Tibial artery (tissue), 4 donors: ENCODE data around the gene RHBDD1.

Source experiments
- DNase-seq, 2 donors: peaks; one replicate each; pipeline ENCODE4 v3.0.0-alpha.2; 2019
- H3K27ac ChIP-seq, 2 donors: fragments of 200-600 bp; sonication (generic) in 1 of 2; 1 replicate in 1 of 2; 2 replicates in 1 of 2; pipeline ENCODE4 v1.5.1; 2018 to 2019; ENCODE audit warnings: mild to moderate bottlenecking in 1 of 2
- H3K27me3 ChIP-seq, 2 donors: fragments of 200-600 bp; sonication (generic) in 1 of 2; one replicate each; pipeline versions ENCODE4 v1.5.1 to v1.6.0; 2016 to 2019
- H3K36me3 ChIP-seq, 3 donors: fragments of 200-600 bp; sonication (generic) in 2 of 3; one replicate each; pipeline ENCODE4 v1.5.1; 2016 to 2019; ENCODE audit warnings: mild to moderate bottlenecking in 2 of 3
- H3K4me1 ChIP-seq, 4 donors: fragments of 200-600 bp; sonication (generic) in 2 of 4; 1 replicate in 3 of 4; 2 replicates in 1 of 4; pipeline ENCODE4 v1.5.1; 2016 to 2019
- H3K4me3 ChIP-seq, 2 donors: fragments of 200-600 bp; sonication (generic) in 1 of 2; 1 replicate in 1 of 2; 2 replicates in 1 of 2; pipeline ENCODE4 v1.5.1; 2018 to 2019; ENCODE audit warnings: mild to moderate bottlenecking in 2 of 2
- H3K9me3 ChIP-seq, 3 donors: fragments of 200-600 bp; sonication (generic) in 1 of 3; one replicate each; pipeline ENCODE4 v1.5.1; 2016 to 2019
- CTCF ChIP-seq, 2 experiments: fragments of 200-600 bp in 1 of 2; fragments of 450-650 bp in 1 of 2; IDR thresholded peaks; one replicate each; pipeline ENCODE4 v1.5.1; 2017 to 2019; ENCODE audit warnings: antibody characterized with exemption in 2 of 2, mild to moderate bottlenecking in 1 of 2, moderate library complexity in 1 of 2
- intact Hi-C: fragments of 100-400 bp; cut with DNase I; formaldehyde crosslinking; loops from one replicate; pipeline ENCODE4 v1.15.0; 2023; ENCODE audit warnings: low total_unique reads

RHBDD1 gene

GRCh38 chr2:226984750-226985582 is 149.1 kb downstream of the RHBDD1 start:
- Histone ChIP-seq H3K27ac (no peak overlapping the region), H3K4me3 (no peak overlapping the region), H3K9me3 (no peaks in the 10 kb centered on the region), H3K36me3 (no peaks in the 10 kb centered on the region), H3K4me1 (peaks cover 0 to 10% (median 5%) of the 10 kb centered on the region in 4 donors), H3K27me3 (no peaks in the 10 kb centered on the region)
- intact Hi-C loops: loop anchor here (2.0 to 10.0 kb wide), 4 partner anchors 150 to 1318 kb away; partner anchors contain the start of gene RHBDD1
- peak; percentile 76 to 82 for TF ChIP-seq CTCF (IDR thresholded peaks at IDR 0.05)
- DNase-seq: peak in 1 of 2 donors; percentile 58

- Histone ChIP-seq H3K27ac (no peak overlapping the region), H3K36me3 (no peaks in the 10 kb centered on the region), H3K9me3 (no peaks in the 10 kb centered on the region), H3K27me3 (no peaks in the 10 kb centered on the region), H3K4me1 (peaks cover 0 to 10% (median 5%) of the 10 kb centered on the region in 4 donors), H3K4me3 (no peak overlapping the region)
- intact Hi-C loops: loop anchor here (2.0 to 10.0 kb wide), 3 partner anchors 151 to 1101 kb away; partner anchors contain the start of gene RHBDD1
- DNase-seq: no peak
- peak in 1 of 2 experiments; percentile 2 for TF ChIP-seq CTCF (IDR thresholded peaks at IDR 0.05)
Observed at GRCh38 chr2:226985583-226985946, 149.7 kb downstream of the RHBDD1 start.

DNA sequence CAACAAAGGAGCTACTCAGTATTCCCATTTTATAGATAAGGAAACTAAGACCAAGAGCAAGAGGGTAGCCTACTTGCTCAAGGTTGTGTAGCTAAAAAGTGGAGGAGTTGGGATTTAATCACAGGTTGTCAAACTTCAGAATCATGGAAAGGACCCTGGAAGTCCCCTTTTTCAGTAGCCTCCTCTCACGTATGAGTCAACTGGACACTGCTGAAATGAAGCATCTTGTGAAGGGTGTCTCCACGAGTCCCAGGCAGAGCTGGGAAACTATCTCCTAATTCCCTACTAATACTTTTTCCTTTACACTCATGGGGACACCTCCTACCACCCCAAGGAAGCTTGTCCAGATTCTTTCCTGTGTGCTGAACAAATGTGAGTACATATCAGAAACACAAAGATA is 155.8 kb downstream of the RHBDD1 start:
- no peak for DNase-seq
- H3K9me3 ChIP-seq: no peaks in the 10 kb centered on the region
- no peak for TF ChIP-seq CTCF (IDR thresholded peaks at IDR 0.05)
- intact Hi-C loops: no loop called here
- no peak overlapping the region for H3K4me3 ChIP-seq
- no peaks in the 10 kb centered on the region for H3K4me1 ChIP-seq
- no peaks in the 10 kb centered on the region for H3K27me3 ChIP-seq
- H3K27ac ChIP-seq: no peak overlapping the region
- peaks cover 7 to 15% (median 10%) of the 10 kb centered on the region in 3 donors for H3K36me3 ChIP-seq

DNA sequence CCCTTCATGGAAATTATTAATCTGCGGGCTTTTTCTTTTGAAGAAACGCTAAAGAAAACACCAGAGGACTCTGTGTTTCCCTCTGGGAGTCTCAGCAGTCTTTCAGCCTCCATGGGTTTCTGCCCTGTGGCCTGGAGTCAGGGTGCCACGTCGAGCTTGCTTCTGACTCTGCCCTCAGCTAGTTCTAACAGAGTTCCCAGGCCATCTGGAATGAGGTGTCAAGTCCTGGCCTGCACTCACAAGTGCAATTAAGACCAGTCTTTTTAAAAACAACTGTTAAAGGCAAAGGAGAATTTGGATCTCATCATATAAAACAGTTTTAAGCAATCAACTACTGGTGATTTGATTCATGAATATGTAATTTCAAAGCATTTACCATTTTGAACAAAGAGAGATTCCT is 157.3 kb downstream of the RHBDD1 start:
- no peaks in the 10 kb centered on the region for H3K9me3 ChIP-seq
- H3K27me3 ChIP-seq: no peaks in the 10 kb centered on the region
- DNase-seq: no peak
- H3K27ac ChIP-seq: no peak overlapping the region
- H3K4me1 ChIP-seq: no peaks in the 10 kb centered on the region
- TF ChIP-seq CTCF (IDR thresholded peaks at IDR 0.05): no peak
- H3K36me3 ChIP-seq: peaks cover 7 to 15% (median 10%) of the 10 kb centered on the region in 3 donors
- H3K4me3 ChIP-seq: no peak overlapping the region
- intact Hi-C loops: no loop called here

GRCh38 chr2:226994775-226995174 is 158.9 kb downstream of the RHBDD1 start:
- no peak for TF ChIP-seq CTCF (IDR thresholded peaks at IDR 0.05)
- intact Hi-C loops: no loop called here
- Histone ChIP-seq H3K27ac (no peak overlapping the region), H3K4me3 (no peak overlapping the region), H3K36me3 (peaks cover 7 to 20% (median 10%) of the 10 kb centered on the region in 3 donors), H3K9me3 (no peaks in the 10 kb centered on the region), H3K27me3 (no peaks in the 10 kb centered on the region), H3K4me1 (no peaks in the 10 kb centered on the region)
- no peak for DNase-seq
